Measurements from ENCODE around the gene PCDH9.

DNA sequence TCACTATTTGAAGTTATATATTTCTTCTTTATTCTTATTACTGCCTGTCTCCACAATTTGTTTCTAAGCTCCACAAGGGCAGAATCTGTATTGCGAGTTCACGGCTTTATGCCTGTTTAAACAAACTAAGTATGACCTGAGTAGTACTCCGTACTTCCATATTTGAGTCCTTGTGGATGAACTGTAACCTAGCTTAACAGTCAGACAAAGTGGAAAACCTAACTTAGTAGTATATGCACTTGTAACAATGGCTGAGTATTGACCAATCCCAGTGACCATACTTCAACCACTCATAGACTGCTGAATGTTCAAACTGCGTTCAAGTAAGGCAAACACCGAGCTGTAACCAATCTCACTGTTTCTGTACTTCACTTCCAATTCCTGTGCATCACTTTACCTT is 292.7 kb downstream of the PCDH9 start:
- no peak for TF ChIP-seq POLR2A (IDR thresholded peaks at IDR 0.05; ENCODE audit: low read depth, low read length)
- TF ChIP-seq, protein P1, sequence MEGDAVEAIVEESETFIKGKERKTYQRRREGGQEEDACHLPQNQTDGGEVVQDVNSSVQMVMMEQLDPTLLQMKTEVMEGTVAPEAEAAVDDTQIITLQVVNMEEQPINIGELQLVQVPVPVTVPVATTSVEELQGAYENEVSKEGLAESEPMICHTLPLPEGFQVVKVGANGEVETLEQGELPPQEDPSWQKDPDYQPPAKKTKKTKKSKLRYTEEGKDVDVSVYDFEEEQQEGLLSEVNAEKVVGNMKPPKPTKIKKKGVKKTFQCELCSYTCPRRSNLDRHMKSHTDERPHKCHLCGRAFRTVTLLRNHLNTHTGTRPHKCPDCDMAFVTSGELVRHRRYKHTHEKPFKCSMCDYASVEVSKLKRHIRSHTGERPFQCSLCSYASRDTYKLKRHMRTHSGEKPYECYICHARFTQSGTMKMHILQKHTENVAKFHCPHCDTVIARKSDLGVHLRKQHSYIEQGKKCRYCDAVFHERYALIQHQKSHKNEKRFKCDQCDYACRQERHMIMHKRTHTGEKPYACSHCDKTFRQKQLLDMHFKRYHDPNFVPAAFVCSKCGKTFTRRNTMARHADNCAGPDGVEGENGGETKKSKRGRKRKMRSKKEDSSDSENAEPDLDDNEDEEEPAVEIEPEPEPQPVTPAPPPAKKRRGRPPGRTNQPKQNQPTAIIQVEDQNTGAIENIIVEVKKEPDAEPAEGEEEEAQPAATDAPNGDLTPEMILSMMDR (conservative IDR thresholded peaks at IDR 0.05; ENCODE audit: low read depth, low read length) = no peak
- TF ChIP-seq, protein P2, sequence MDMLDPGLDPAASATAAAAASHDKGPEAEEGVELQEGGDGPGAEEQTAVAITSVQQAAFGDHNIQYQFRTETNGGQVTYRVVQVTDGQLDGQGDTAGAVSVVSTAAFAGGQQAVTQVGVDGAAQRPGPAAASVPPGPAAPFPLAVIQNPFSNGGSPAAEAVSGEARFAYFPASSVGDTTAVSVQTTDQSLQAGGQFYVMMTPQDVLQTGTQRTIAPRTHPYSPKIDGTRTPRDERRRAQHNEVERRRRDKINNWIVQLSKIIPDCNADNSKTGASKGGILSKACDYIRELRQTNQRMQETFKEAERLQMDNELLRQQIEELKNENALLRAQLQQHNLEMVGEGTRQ (IDR thresholded peaks at IDR 0.05; ENCODE audit: low read depth, low read length) = no peak

Data from IMR-90 (cell line).